Trophoblast cell (in vitro differentiated cells and primary cell): ENCODE results near the gene ERF.

ENCODE experiments used
- DNase-seq, 2 donors: peaks; one replicate each; pipeline ENCODE4 v3.0.0-alpha.2; 2016
- H2AFZ ChIP-seq: 2 replicates; pipeline ENCODE4 v1.6.1; 2013; ENCODE audit warnings: low read length, moderate library complexity, mild to moderate bottlenecking; ENCODE audit not compliant: insufficient read depth, poor library complexity
- H2AK5ac ChIP-seq: 2 replicates; pipeline ENCODE4 v1.6.1; 2013; ENCODE audit warnings: mild to moderate bottlenecking, low read length
- H2BK120ac ChIP-seq: 2 replicates; pipeline ENCODE4 v1.6.1; 2013; ENCODE audit warnings: low read length, mild to moderate bottlenecking, moderate library complexity; ENCODE audit not compliant: insufficient read depth, poor library complexity
- H2BK12ac ChIP-seq: 2 replicates; pipeline ENCODE4 v1.6.1; 2013; ENCODE audit warnings: mild to moderate bottlenecking, low read length, moderate library complexity
- H2BK5ac ChIP-seq: 2 replicates; pipeline ENCODE4 v1.6.1; 2013; ENCODE audit warnings: low read length, low read depth, moderate library complexity, mild to moderate bottlenecking; ENCODE audit not compliant: poor library complexity
- H3K14ac ChIP-seq: 2 replicates; pipeline ENCODE4 v1.6.1; 2013; ENCODE audit warnings: mild to moderate bottlenecking, low read length
- H3K18ac ChIP-seq: 2 replicates; pipeline ENCODE4 v1.6.1; 2013; ENCODE audit warnings: mild to moderate bottlenecking, low read length
- H3K23ac ChIP-seq: 2 replicates; pipeline ENCODE4 v1.6.1; 2013; ENCODE audit warnings: low read length
- H3K27ac ChIP-seq: 2 replicates; pipeline ENCODE4 v1.5.1; 2013; ENCODE audit warnings: low read depth, mild to moderate bottlenecking, inconsistent platforms, low read length, moderate library complexity
- H3K27me3 ChIP-seq: 2 replicates; pipeline ENCODE4 v1.6.1; 2013; ENCODE audit warnings: inconsistent platforms, mild to moderate bottlenecking, low read length, moderate library complexity; ENCODE audit not compliant: insufficient read depth
- H3K36me3 ChIP-seq, 2 experiments: 1 replicate in 1 of 2; 2 replicates in 1 of 2; pipeline ENCODE4 v1.6.1; 2013; ENCODE audit warnings: low read length in 2 of 2, mild to moderate bottlenecking in 2 of 2, moderate library complexity in 1 of 2; ENCODE audit not compliant: insufficient read depth in 2 of 2, control insufficient read depth in 1 of 2
- H3K4ac ChIP-seq: 2 replicates; pipeline ENCODE4 v1.6.1; 2013; ENCODE audit warnings: low read depth, mild to moderate bottlenecking, low read length, moderate library complexity
- H3K4me1 ChIP-seq, 2 experiments: 1 replicate in 1 of 2; 2 replicates in 1 of 2; pipeline ENCODE4 v1.6.1; 2013; ENCODE audit warnings: low read length in 2 of 2, mild to moderate bottlenecking in 2 of 2, moderate library complexity in 1 of 2; ENCODE audit not compliant: insufficient read depth in 2 of 2, control insufficient read depth in 1 of 2
- H3K4me2 ChIP-seq: 2 replicates; pipeline ENCODE4 v1.6.1; 2013; ENCODE audit warnings: inconsistent platforms, mild to moderate bottlenecking, low read length, moderate library complexity
- H3K4me3 ChIP-seq: 2 replicates; pipeline ENCODE4 v1.5.1; 2013; ENCODE audit warnings: mild to moderate bottlenecking, low read depth, low read length, inconsistent platforms
- H3K79me1 ChIP-seq: one replicate; pipeline ENCODE4 v1.6.1; 2013; ENCODE audit warnings: low read length
- H3K79me2 ChIP-seq: 2 replicates; pipeline ENCODE4 v1.6.1; 2013; ENCODE audit warnings: low read length, mild to moderate bottlenecking; ENCODE audit not compliant: control insufficient read depth, insufficient read depth, poor library complexity
- H3K9ac ChIP-seq: 2 replicates; pipeline ENCODE4 v1.6.1; 2013; ENCODE audit warnings: mild to moderate bottlenecking, low read length
- H3K9me3 ChIP-seq: 2 replicates; pipeline ENCODE4 v1.6.1; 2013; ENCODE audit warnings: low read depth, mild to moderate bottlenecking, control low read depth, inconsistent platforms, low read length; ENCODE audit not compliant: insufficient read depth
- H4K12ac ChIP-seq: 2 replicates; pipeline ENCODE4 v1.6.1; 2013; ENCODE audit warnings: low read depth, mild to moderate bottlenecking, low read length, moderate library complexity
- H4K8ac ChIP-seq: 2 replicates; pipeline ENCODE4 v1.6.1; 2013; ENCODE audit warnings: low read depth, mild to moderate bottlenecking, low read length, moderate library complexity
- H4K91ac ChIP-seq: one replicate; pipeline ENCODE4 v1.6.1; 2013; ENCODE audit warnings: low read depth, mild to moderate bottlenecking, low read length, moderate library complexity
- WGBS: extraction: QIAGEN DNeasy Blood & Tissue Kit; methylation state at CpG from one replicate; pipeline ENCODE4 v1.1.7; 2013; ENCODE audit warnings: missing lambda C conversion rate; ENCODE audit not compliant: insufficient read length, insufficient coverage; ENCODE audit errors: extremely low coverage; 5-methylcytosine and 5-hydroxymethylcytosine counted together

ERF gene

DNA sequence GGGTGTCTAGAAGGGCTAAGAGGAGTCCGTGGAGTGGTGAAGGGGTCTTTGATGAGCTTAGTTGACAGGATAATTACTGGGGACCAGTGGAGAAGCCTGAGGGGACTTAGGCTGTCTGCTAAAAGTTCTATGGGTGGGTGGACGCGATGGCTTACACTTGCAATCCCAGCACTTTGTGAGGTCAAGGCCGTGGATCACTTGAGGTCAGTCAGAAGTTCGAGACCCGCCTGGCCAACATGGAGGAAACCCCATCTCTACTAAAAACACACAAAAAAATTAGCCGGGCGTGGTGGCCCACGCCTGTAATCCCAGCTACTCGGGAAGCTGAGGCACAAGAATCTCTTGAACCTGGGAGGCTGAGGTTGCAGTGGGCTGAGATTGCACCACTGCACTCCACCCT lies 9.7 kb downstream of the ERF start:
- peaks cover 14 to 15% of the 10 kb centered on the region in 2 experiments for H3K4me1 ChIP-seq
- H2BK12ac ChIP-seq: no peak overlapping the region
- peak overlapping the region; percentile 50 for H2AK5ac ChIP-seq
- peak overlapping the region; percentile 84 for H4K8ac ChIP-seq
- peak overlapping the region; percentile 18 for H4K91ac ChIP-seq
- H3K23ac ChIP-seq: no peak overlapping the region
- peaks cover 17% of the 10 kb centered on the region for H3K79me1 ChIP-seq
- no peak overlapping the region for H3K4ac ChIP-seq
- H3K27me3 ChIP-seq: no peaks in the 10 kb centered on the region
- no peak overlapping the region for H3K18ac ChIP-seq
- H3K79me2 ChIP-seq: peaks cover 6% of the 10 kb centered on the region
- no peak overlapping the region for H2AFZ ChIP-seq
- H3K14ac ChIP-seq: peak overlapping the region; percentile 34
- no peak overlapping the region for H2BK120ac ChIP-seq
- H2BK5ac ChIP-seq: peak overlapping the region; percentile 23
- DNase-seq: no peak
- H3K4me3 ChIP-seq: no peak overlapping the region
- no CpG with 5 or more reads among the region's 10 CpGs for WGBS
- peak overlapping the region; percentile 22 for H3K4me2 ChIP-seq
- no peaks in the 10 kb centered on the region for H3K9me3 ChIP-seq
- peak overlapping the region; percentile 65 for H4K12ac ChIP-seq
- peaks cover 24 to 31% of the 10 kb centered on the region in 2 experiments for H3K36me3 ChIP-seq
- no peak overlapping the region for H3K9ac ChIP-seq
- H3K27ac ChIP-seq: no peak overlapping the region

DNA sequence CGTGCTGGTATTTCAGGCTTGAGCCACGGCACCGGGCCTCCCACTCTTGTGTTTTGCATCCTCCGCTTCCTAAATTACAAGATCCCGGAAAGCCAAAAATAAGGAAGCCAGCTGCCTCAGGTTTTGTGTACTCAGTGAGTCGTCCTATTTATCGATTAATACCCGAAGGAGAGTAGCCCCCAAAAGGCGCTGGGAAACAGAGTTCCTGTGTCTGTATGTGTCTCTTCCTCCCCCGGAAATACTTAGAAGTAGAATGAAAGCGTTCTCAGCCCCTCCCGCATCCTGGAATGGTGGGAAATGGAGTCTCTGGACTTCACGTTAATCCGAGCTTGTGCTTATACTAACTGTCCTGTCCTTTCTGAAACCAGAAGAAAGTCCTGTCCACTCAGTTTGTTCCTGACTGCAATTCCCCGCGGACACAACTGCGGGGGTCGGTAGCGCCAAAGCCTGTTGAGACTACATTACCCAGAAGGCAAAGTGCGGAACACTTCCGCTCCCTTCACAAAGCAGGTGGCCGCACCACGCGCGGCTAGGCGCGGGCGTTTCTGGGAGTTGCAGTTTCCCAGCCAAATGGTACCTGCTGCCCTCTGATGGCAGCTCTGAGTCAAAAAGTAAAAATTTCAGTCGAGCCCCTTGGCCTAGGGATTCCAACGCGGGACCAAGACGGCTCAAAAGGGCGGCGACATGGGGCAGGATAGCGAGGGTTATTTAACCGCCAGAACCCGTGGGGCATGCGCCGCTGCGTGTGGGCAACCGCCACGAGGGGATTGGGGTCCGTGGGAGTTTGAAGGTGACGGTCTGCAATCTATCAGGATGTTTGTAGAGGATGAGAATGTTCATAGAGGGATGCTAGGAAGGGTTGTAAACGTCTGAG lies 10.3 kb downstream of the ERF start:
- H3K4me2 ChIP-seq: peak overlapping the region; percentile 66
- H3K4me1 ChIP-seq: peaks cover 15 to 17% of the 10 kb centered on the region in 2 experiments
- H3K79me1 ChIP-seq: peaks cover 17% of the 10 kb centered on the region
- peak overlapping the region; percentile 35 for H3K14ac ChIP-seq
- peaks cover 6% of the 10 kb centered on the region for H3K79me2 ChIP-seq
- peak overlapping the region; percentile 26 for H2BK12ac ChIP-seq
- H4K8ac ChIP-seq: peak overlapping the region; percentile 85
- peaks cover 22 to 29% of the 10 kb centered on the region in 2 experiments for H3K36me3 ChIP-seq
- peak overlapping the region; percentile 10 for H3K9ac ChIP-seq
- H2AFZ ChIP-seq: peak overlapping the region; percentile 62
- peak overlapping the region; percentile 50 for H2AK5ac ChIP-seq
- peak; percentile 96 to 97 for DNase-seq
- H3K23ac ChIP-seq: no peak overlapping the region
- H2BK5ac ChIP-seq: peak overlapping the region; percentile 65
- H3K9me3 ChIP-seq: no peaks in the 10 kb centered on the region
- H3K4ac ChIP-seq: no peak overlapping the region
- H3K27me3 ChIP-seq: no peaks in the 10 kb centered on the region
- WGBS: no CpG with 5 or more reads among the region's 45 CpGs
- no peak overlapping the region for H2BK120ac ChIP-seq
- H3K4me3 ChIP-seq: no peak overlapping the region
- H3K27ac ChIP-seq: peak overlapping the region; percentile 80
- H4K91ac ChIP-seq: peak overlapping the region; percentile 60
- H4K12ac ChIP-seq: peak overlapping the region; percentile 90
- H3K18ac ChIP-seq: peak overlapping the region; percentile 52

- no peaks in the 10 kb centered on the region for H3K9me3 ChIP-seq
- peaks cover 14 to 23% of the 10 kb centered on the region in 2 experiments for H3K36me3 ChIP-seq
- peaks cover 17% of the 10 kb centered on the region for H3K79me1 ChIP-seq
- H2BK12ac ChIP-seq: no peak within 1 kb of the TSS
- H3K4me2 ChIP-seq: peak within 1 kb of the TSS; percentile 83
- H3K18ac ChIP-seq: peak within 1 kb of the TSS; percentile 85
- peak within 1 kb of the TSS; percentile 96 for H3K4ac ChIP-seq
- peak; percentile 99 for DNase-seq
- peak within 1 kb of the TSS; percentile 97 for H4K91ac ChIP-seq
- H3K14ac ChIP-seq: peak within 1 kb of the TSS; percentile 92
- peaks cover 6% of the 10 kb centered on the region for H3K79me2 ChIP-seq
- H2BK120ac ChIP-seq: peak within 1 kb of the TSS; percentile 80
- peak within 1 kb of the TSS; percentile 80 for H3K27ac ChIP-seq
- peaks cover 15 to 17% of the 10 kb centered on the region in 2 experiments for H3K4me1 ChIP-seq
- H2BK5ac ChIP-seq: peak within 1 kb of the TSS; percentile 52
- H2AFZ ChIP-seq: peak within 1 kb of the TSS; percentile 77
- peak within 1 kb of the TSS; percentile 77 for H4K12ac ChIP-seq
- WGBS: no CpG with 5 or more reads among the region's 76 CpGs
- peak within 1 kb of the TSS; percentile 94 for H4K8ac ChIP-seq
- peak within 1 kb of the TSS; percentile 97 for H3K9ac ChIP-seq
- H3K4me3 ChIP-seq: peak within 1 kb of the TSS; percentile 90
- H3K27me3 ChIP-seq: no peaks in the 10 kb centered on the region
- H2AK5ac ChIP-seq: peak within 1 kb of the TSS; percentile 45
- H3K23ac ChIP-seq: no peak within 1 kb of the TSS
Measured at GRCh38 chr19:42242512-42243409, 12.2 kb downstream of the ERF start, which contains the start of gene GSK3A. Gene GSK3A, minus strand, starts transcription at chr19:42242602. Its CDS starts 137 bp downstream, at chr19:42242465.

DNA sequence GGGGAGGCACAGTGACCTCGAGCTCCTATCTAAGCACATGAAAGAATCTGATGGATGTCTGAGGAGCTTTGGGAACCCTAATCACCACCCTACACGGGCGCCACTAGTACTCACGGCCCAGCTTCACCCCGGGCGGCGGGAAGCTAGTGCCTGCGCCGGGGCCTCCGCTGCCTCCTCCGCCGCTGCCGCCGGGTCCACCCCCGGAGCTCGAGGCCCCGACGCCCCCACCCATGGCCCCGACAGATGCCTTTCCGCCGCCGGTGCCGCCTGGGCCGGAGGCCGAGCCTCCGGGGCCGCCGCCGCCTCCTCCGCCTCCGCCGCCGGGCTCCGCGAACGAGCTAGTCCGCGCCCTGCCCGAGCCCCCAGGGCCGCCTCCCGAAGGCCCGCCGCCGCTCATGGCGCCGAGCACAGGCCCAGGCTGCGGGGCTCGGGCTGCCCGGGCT lies 12.8 kb downstream of the ERF start:
- H2AFZ ChIP-seq: peak overlapping the region; percentile 77
- H3K23ac ChIP-seq: no peak overlapping the region
- peak overlapping the region; percentile 65 for H3K4me2 ChIP-seq
- H3K9me3 ChIP-seq: no peaks in the 10 kb centered on the region
- peak overlapping the region; percentile 97 for H4K91ac ChIP-seq
- H3K27ac ChIP-seq: peak overlapping the region; percentile 80
- peak overlapping the region; percentile 94 for H4K8ac ChIP-seq
- peaks cover 17% of the 10 kb centered on the region for H3K79me1 ChIP-seq
- peak overlapping the region; percentile 77 for H4K12ac ChIP-seq
- no peaks in the 10 kb centered on the region for H3K27me3 ChIP-seq
- peak overlapping the region; percentile 43 for H2BK5ac ChIP-seq
- peak overlapping the region; percentile 80 for H2BK120ac ChIP-seq
- peak overlapping the region; percentile 92 for H3K14ac ChIP-seq
- peaks cover 14 to 21% of the 10 kb centered on the region in 2 experiments for H3K36me3 ChIP-seq
- H3K4me3 ChIP-seq: peak overlapping the region; percentile 90
- DNase-seq: no peak
- peak overlapping the region; percentile 85 for H3K18ac ChIP-seq
- WGBS: no CpG with 5 or more reads among the region's 49 CpGs
- peak overlapping the region; percentile 97 for H3K9ac ChIP-seq
- peak overlapping the region; percentile 36 for H2AK5ac ChIP-seq
- H3K4ac ChIP-seq: peak overlapping the region; percentile 96
- peaks cover 6% of the 10 kb centered on the region for H3K79me2 ChIP-seq
- peaks cover 15 to 17% of the 10 kb centered on the region in 2 experiments for H3K4me1 ChIP-seq
- H2BK12ac ChIP-seq: no peak overlapping the region
